Karpas-422 (cell line): ENCODE data around the gene RADIL. TPM values are rescaled to one million over a fixed set of nuclear protein-coding genes. Genes with fewer than 3 reads are reported as not detected.
A peak's percentile ranks its signal among the peaks of the same experiment; 100 is the strongest.

ENCODE experiments used
- DNase-seq: peaks from one replicate; pipeline ENCODE4 v3.0.0-alpha.2; 2015
- H2AFZ ChIP-seq: fragments of 200-600 bp; sonication (generic); 2 replicates; pipeline ENCODE4 v1.6.1; 2014; ENCODE audit warnings: antibody characterized with exemption, low read length, mixed read lengths
- H3K27ac ChIP-seq: fragments of 200-600 bp; sonication (generic); 2 replicates; pipeline ENCODE4 v1.5.1; 2014; ENCODE audit warnings: mild to moderate bottlenecking, low read length, moderate library complexity
- H3K27me3 ChIP-seq: fragments of 200-600 bp; sonication (generic); 2 replicates; pipeline ENCODE4 v1.6.1; 2014; ENCODE audit warnings: low read length, mixed read lengths
- H3K36me3 ChIP-seq: fragments of 200-600 bp; sonication (generic); 2 replicates; pipeline ENCODE4 v1.6.1; 2014; ENCODE audit warnings: low read length, mixed read lengths; ENCODE audit not compliant: insufficient read depth
- H3K4me1 ChIP-seq: fragments of 200-600 bp; sonication (generic); 2 replicates; pipeline ENCODE4 v1.6.1; 2014; ENCODE audit warnings: mild to moderate bottlenecking, low read length, mixed read lengths
- H3K4me2 ChIP-seq: fragments of 200-600 bp; sonication (generic); 2 replicates; pipeline ENCODE4 v1.6.1; 2014; ENCODE audit warnings: low read length, low read depth, mild to moderate bottlenecking; ENCODE audit not compliant: poor library complexity, severe bottlenecking
- H3K4me3 ChIP-seq: fragments of 200-600 bp; sonication (generic); 2 replicates; pipeline ENCODE4 v1.5.1; 2014; ENCODE audit warnings: mild to moderate bottlenecking, antibody characterized with exemption, low read length, mixed read lengths
- H3K79me2 ChIP-seq: fragments of 200-600 bp; sonication (generic); 2 replicates; pipeline ENCODE4 v1.6.1; 2014; ENCODE audit warnings: mild to moderate bottlenecking, low read length, mixed read lengths
- H3K9ac ChIP-seq: fragments of 200-600 bp; sonication (generic); 2 replicates; pipeline ENCODE4 v1.6.0; 2014; ENCODE audit warnings: low read length
- H3K9me2 ChIP-seq: fragments of 200-600 bp; sonication (generic), shearing (Covaris generic); replicated peaks from 2 replicates; pipeline ENCODE4 v1.6.0; 2014; ENCODE audit warnings: mild to moderate bottlenecking, low read length, moderate library complexity; ENCODE audit not compliant: insufficient read depth
- H3K9me3 ChIP-seq: fragments of 300-700, 200-600 bp; sonication (generic); 2 replicates; pipeline ENCODE4 v1.6.1; 2014; ENCODE audit warnings: low read length, mixed read lengths
- H4K20me1 ChIP-seq: fragments of 200-600 bp; sonication (generic); 2 replicates; pipeline ENCODE4 v1.6.1; 2014; ENCODE audit warnings: mild to moderate bottlenecking, antibody characterized with exemption, low read length, low read depth; ENCODE audit not compliant: insufficient read depth
- total RNA-seq: library from RNA; depleted of rRNA; stranded (reverse); fragments of >200 nt; shearing (Covaris generic); gene quantifications from 2 replicates; pipeline ENCODE4 v1.2.3, GENCODE V29; 2014; ENCODE audit warnings: low replicate concordance

RADIL gene
- total RNA-seq, 1 experiment from 2014 or later: not detected

DNA sequence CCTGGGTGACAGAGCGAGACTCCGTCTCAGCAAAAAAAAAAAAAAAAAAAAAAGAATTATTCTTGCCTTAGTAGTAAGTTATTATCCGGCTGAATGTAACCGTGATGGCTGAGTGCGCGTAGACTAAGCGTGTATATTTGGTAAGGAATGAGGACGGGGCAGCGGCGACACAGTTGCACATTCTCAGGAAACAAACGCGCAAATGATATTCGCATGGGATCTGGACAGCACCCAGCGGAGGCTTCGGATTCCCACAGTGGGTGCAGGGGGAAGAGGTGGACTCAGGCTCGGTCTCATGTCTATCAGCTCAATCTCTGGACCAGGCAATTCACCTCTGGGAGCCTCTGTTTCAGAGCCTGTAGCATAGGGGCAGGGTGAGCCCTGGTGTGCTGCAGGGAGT, 50.8 kb downstream of the RADIL start:
- H3K27ac ChIP-seq: no peak overlapping the region
- H3K4me2 ChIP-seq: no peak overlapping the region
- DNase-seq: no peak
- H3K36me3 ChIP-seq: no peaks in the 10 kb centered on the region
- no peak overlapping the region for H3K4me3 ChIP-seq
- H3K27me3 ChIP-seq: no peaks in the 10 kb centered on the region
- H3K9me3 ChIP-seq: no peaks in the 10 kb centered on the region
- no peak overlapping the region for H2AFZ ChIP-seq
- no peaks in the 10 kb centered on the region for H4K20me1 ChIP-seq
- no peaks in the 10 kb centered on the region for H3K79me2 ChIP-seq
- no peaks in the 10 kb centered on the region for H3K9me2 ChIP-seq
- H3K4me1 ChIP-seq: no peaks in the 10 kb centered on the region
- H3K9ac ChIP-seq: no peak overlapping the region

DNA sequence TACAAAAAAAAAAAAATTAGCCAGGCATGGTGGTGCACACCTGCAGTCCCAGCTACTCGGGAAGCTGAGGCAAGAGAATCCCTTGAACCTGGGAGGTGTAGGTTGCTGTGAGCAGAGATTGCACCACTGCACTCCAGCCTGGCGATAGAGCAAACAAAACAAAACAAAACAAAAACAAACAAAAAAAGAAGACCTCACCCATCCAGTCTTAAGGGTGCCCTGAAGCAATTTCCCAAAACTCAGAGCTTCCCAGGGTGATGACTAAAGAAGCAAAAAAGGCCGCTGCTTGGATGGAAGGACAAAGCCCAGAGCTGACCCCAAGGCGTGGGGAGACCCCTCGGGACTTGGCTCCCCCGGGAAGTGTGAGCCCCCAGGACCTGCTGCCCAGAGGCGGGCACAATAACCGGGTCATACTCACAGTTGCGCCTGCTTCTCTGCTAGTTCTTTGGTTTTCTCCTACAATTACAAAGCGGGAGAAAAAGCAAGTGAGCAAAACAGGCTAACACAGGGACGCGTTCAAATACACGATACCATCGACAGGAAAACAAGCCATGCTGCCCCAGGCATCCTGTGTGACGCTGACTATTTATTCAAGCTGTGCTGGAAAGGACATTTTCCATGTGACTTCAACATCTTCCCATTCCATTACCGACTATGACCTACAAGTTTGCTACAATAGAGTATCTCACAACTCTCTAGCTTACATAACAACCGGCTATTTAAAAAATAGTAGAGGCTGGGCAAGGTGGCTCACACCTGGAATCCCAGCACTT, 51.6 kb downstream of the RADIL start:
- Histone ChIP-seq H3K4me1 (no peaks in the 10 kb centered on the region), H3K27ac (no peak overlapping the region), H3K4me2 (no peak overlapping the region), H3K9me2 (no peaks in the 10 kb centered on the region), H4K20me1 (no peaks in the 10 kb centered on the region), H3K4me3 (no peak overlapping the region), H2AFZ (no peak overlapping the region), H3K79me2 (no peaks in the 10 kb centered on the region), H3K9me3 (no peaks in the 10 kb centered on the region), H3K36me3 (no peaks in the 10 kb centered on the region), H3K9ac (no peak overlapping the region), H3K27me3 (no peaks in the 10 kb centered on the region)
- DNase-seq: no peak

DNA sequence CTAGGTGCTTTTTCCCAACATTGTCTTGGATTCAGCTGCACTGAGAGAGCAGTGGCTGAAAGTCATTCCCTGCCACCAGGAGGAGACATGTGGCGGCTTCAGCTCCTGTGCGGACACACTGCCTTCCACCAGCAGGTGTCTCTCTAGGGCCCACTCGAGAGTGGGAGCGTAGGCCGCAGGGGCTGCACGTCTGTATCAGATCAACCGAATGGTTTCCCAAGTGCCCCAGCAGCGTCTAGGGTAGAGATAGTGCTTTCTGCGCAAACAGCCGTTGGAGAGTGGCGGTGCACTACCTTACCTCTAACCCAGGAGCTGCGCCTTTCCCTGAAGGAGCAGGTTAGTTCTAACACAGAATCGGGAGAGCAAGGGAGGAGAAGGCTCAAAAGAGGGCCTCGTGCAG, 53.3 kb downstream of the RADIL start:
- Histone ChIP-seq H3K27me3 (no peaks in the 10 kb centered on the region), H3K4me1 (no peaks in the 10 kb centered on the region), H3K4me2 (no peak overlapping the region), H3K36me3 (no peaks in the 10 kb centered on the region), H4K20me1 (no peaks in the 10 kb centered on the region), H3K4me3 (no peak overlapping the region), H3K9me2 (no peaks in the 10 kb centered on the region), H3K9ac (no peak overlapping the region), H2AFZ (no peak overlapping the region), H3K27ac (no peak overlapping the region), H3K9me3 (no peaks in the 10 kb centered on the region), H3K79me2 (no peaks in the 10 kb centered on the region)
- DNase-seq: peak; percentile 85

DNA sequence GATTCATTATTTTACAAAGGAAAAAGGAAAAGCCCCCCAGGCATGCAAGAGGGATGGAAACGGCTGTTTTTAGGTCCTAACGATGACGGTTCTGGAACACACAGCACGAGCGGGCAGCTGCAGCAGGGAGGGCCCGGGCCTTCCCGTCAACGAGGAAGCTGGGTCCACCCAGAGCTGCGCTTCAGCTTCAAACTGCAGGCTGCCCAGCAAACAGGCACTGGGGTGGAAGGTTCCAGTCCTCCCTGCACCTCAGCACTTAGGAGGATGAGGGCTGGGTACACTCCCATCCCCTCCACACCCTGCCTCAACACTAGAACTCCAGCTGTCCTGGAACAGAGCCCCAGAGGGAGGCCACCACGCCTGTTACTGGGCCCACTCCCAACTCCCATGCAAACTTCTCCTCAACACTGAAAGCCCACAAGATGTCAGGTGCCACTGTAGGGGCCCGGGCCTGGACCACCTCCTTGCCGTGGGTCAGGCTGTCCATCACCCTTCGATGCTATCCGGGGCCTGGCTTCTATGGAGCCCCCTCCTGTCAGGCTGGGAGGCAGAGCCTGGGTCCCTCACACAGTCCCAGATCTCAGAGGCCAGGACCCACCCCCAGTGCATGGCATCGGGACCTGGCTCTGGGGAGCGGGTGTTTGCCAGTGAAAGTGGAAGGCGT, 54.7 kb downstream of the RADIL start:
- no peak overlapping the region for H3K4me3 ChIP-seq
- no peaks in the 10 kb centered on the region for H3K27me3 ChIP-seq
- H3K9me3 ChIP-seq: no peaks in the 10 kb centered on the region
- H4K20me1 ChIP-seq: no peaks in the 10 kb centered on the region
- H2AFZ ChIP-seq: no peak overlapping the region
- H3K36me3 ChIP-seq: no peaks in the 10 kb centered on the region
- no peak overlapping the region for H3K27ac ChIP-seq
- H3K9me2 ChIP-seq: no peaks in the 10 kb centered on the region
- no peak overlapping the region for H3K4me2 ChIP-seq
- H3K4me1 ChIP-seq: no peaks in the 10 kb centered on the region
- H3K79me2 ChIP-seq: no peaks in the 10 kb centered on the region
- DNase-seq: no peak
- no peak overlapping the region for H3K9ac ChIP-seq

DNA sequence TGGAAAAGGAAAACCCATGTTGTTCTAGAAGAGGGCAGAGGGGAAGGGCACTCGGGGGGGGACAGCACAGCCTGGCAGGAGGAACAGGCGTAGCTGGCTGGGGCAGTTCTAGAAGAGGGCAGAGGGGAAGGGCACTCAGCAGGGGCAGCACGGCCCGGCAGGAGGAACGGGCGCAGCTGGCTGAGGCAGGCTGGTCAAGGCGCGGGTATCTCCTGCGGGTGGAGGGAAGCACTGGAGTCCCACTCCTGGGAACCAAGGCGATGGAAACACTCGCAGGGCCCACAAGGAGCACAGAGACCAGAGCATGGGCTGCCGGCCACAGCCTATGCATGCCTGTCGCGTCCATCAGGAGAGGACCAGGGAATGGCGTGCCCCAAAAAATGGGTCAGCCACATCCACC, 58.4 kb downstream of the RADIL start:
- no peaks in the 10 kb centered on the region for H3K27me3 ChIP-seq
- H3K9ac ChIP-seq: no peak overlapping the region
- no peaks in the 10 kb centered on the region for H3K4me1 ChIP-seq
- H3K36me3 ChIP-seq: no peaks in the 10 kb centered on the region
- H3K9me3 ChIP-seq: no peaks in the 10 kb centered on the region
- H3K4me2 ChIP-seq: no peak overlapping the region
- H4K20me1 ChIP-seq: no peaks in the 10 kb centered on the region
- H3K79me2 ChIP-seq: no peaks in the 10 kb centered on the region
- no peaks in the 10 kb centered on the region for H3K9me2 ChIP-seq
- no peak for DNase-seq
- no peak overlapping the region for H2AFZ ChIP-seq
- no peak overlapping the region for H3K27ac ChIP-seq
- no peak overlapping the region for H3K4me3 ChIP-seq

DNA sequence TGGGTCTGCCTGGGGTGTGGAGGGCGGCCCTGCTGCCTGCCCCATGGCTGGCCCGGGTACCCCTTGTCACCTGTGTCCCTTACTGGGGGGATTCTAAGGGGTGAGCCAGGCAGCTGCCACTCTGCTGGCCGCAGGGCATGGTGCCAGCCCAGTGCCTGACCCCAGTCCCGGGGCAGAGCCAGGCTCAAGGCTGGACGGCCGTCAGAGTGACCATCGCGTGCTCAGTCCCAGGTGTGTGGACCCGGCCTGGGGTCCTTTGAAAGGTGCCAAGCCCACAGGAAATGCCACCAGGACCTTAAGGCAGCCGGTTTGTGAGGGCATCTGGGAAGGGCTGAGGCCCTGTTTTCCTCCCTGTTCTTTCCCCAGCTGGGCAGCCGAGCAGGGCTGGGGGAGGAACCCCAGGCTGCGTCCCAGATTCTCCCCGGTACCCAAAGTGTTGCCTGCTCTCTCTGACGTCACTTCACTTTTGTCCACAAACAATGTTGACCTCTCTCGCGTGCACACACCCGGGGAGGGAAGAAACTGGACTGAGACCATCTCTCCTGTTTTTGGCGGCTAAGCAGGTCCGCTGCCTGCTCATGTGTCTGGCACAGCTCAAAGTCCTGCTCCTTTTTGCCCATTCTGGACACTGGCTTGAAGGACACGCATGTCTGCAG, 59.3 kb downstream of the RADIL start:
- no peak overlapping the region for H2AFZ ChIP-seq
- no peak overlapping the region for H3K4me3 ChIP-seq
- H3K4me1 ChIP-seq: no peaks in the 10 kb centered on the region
- no peak overlapping the region for H3K27ac ChIP-seq
- H3K9me3 ChIP-seq: no peaks in the 10 kb centered on the region
- no peak overlapping the region for H3K9ac ChIP-seq
- no peaks in the 10 kb centered on the region for H4K20me1 ChIP-seq
- no peaks in the 10 kb centered on the region for H3K9me2 ChIP-seq
- DNase-seq: no peak
- H3K27me3 ChIP-seq: no peaks in the 10 kb centered on the region
- no peaks in the 10 kb centered on the region for H3K36me3 ChIP-seq
- H3K79me2 ChIP-seq: no peaks in the 10 kb centered on the region
- H3K4me2 ChIP-seq: no peak overlapping the region

DNA sequence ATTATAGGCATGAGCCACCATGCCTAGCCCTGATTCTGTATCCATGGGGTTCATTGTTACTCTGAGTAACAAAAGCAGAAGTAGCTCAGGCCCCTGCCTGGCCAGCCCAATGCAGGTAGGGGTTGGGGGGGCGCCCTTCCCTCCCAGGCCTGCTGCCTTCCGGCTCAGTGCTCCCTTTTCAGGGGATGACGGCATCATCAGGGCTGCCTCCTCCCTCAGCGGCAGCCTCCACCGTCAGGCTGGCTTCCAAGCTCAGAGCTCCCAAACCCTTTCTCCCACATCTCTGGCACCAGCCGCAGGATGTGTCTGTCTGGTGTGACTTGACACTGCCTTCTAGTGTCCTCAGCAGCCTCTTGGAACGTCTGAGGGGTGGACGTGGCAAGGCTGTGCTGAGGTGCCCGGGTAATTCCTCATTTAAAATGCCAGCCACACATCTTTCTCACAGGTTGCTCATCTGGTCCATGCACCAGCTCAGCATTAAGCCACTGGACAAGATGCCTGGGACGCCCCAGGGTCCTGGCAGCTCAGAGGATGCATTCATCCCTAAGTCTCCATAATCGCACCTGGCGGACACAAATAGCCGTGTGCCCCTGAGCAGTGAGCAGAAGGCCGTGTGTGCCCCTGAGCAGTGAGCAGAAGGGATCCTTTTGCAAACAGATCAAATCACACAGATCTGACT, 59.9 kb downstream of the RADIL start:
- Histone ChIP-seq H3K4me3 (no peak overlapping the region), H3K4me2 (no peak overlapping the region), H3K36me3 (no peaks in the 10 kb centered on the region), H3K9me3 (no peaks in the 10 kb centered on the region), H3K27me3 (no peaks in the 10 kb centered on the region), H2AFZ (no peak overlapping the region), H3K9ac (no peak overlapping the region), H3K27ac (no peak overlapping the region), H4K20me1 (no peaks in the 10 kb centered on the region), H3K79me2 (no peaks in the 10 kb centered on the region), H3K4me1 (no peaks in the 10 kb centered on the region), H3K9me2 (no peaks in the 10 kb centered on the region)
- DNase-seq: no peak

DNA sequence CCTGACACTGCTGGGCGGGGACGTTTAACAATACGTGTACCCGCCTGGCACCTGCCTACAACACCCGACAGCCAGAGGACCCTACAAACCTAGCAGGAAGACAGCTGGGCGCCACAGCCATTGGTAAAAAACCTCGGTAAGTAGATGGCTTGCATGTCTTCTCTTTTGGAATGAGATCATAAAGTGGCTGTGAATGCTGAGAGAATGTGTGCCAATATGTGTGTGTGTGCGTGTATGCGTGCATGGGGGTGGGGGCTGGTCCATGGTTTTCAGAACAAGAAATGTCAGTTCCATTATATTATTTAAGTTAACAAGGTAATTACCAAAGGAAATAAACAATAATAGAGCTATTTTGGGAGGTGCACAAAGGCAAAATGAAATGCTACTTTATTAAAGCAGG, 60.8 kb downstream of the RADIL start:
- Histone ChIP-seq H3K9me2 (no peaks in the 10 kb centered on the region), H4K20me1 (no peaks in the 10 kb centered on the region), H3K4me3 (no peak overlapping the region), H2AFZ (no peak overlapping the region), H3K79me2 (no peaks in the 10 kb centered on the region), H3K36me3 (no peaks in the 10 kb centered on the region), H3K27me3 (no peaks in the 10 kb centered on the region), H3K9ac (no peak overlapping the region), H3K9me3 (no peaks in the 10 kb centered on the region), H3K4me1 (no peaks in the 10 kb centered on the region), H3K4me2 (no peak overlapping the region), H3K27ac (no peak overlapping the region)
- no peak for DNase-seq
